Measurements from ENCODE around the gene PARD3B. TPM values are rescaled to one million over a fixed set of nuclear protein-coding genes. Genes with fewer than 3 reads are reported as not detected.

The PARD3B gene
- total RNA-seq, 4 donors from 2014 or later, result 21.8 to 85.6 (median 36.1) TPM

DNA sequence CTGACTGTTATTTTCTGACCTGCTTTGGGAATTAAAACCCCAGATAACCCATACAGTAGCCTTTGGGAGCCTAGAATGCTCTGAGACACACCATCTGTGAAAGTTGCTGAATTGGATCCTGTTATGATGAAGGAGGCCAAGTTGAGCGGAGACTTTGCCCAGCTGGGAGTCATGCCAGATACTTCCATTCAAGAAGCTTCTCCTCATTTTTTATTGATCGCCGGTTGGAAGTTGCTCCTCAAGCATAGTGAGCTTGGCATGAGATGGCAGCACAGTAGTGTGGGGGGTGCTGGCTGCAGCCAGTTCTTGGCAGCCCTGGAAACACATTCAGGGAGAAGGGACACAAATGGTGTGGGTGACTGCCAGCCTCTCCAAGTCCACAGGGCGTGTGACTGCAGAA, 866.3 kb downstream of the PARD3B start:
- no peaks in the 10 kb centered on the region for H3K27me3 ChIP-seq
- DNase-seq, result no peak
- H3K4me3 ChIP-seq, result no peak overlapping the region
- intact Hi-C loops (cut with DNase I; ENCODE audit: low total_unique reads), result no loop called here
- peaks cover 0 to 12% of the 10 kb centered on the region in 2 donors for H3K4me1 ChIP-seq
- no peak for TF ChIP-seq POLR2A (IDR thresholded peaks at IDR 0.05)
- TF ChIP-seq, protein P1, sequence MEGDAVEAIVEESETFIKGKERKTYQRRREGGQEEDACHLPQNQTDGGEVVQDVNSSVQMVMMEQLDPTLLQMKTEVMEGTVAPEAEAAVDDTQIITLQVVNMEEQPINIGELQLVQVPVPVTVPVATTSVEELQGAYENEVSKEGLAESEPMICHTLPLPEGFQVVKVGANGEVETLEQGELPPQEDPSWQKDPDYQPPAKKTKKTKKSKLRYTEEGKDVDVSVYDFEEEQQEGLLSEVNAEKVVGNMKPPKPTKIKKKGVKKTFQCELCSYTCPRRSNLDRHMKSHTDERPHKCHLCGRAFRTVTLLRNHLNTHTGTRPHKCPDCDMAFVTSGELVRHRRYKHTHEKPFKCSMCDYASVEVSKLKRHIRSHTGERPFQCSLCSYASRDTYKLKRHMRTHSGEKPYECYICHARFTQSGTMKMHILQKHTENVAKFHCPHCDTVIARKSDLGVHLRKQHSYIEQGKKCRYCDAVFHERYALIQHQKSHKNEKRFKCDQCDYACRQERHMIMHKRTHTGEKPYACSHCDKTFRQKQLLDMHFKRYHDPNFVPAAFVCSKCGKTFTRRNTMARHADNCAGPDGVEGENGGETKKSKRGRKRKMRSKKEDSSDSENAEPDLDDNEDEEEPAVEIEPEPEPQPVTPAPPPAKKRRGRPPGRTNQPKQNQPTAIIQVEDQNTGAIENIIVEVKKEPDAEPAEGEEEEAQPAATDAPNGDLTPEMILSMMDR (IDR thresholded peaks at IDR 0.05), result no peak
- no peaks in the 10 kb centered on the region for H3K36me3 ChIP-seq
- H3K27ac ChIP-seq, result no peak overlapping the region
- H3K9me3 ChIP-seq, result no peaks in the 10 kb centered on the region

DNA sequence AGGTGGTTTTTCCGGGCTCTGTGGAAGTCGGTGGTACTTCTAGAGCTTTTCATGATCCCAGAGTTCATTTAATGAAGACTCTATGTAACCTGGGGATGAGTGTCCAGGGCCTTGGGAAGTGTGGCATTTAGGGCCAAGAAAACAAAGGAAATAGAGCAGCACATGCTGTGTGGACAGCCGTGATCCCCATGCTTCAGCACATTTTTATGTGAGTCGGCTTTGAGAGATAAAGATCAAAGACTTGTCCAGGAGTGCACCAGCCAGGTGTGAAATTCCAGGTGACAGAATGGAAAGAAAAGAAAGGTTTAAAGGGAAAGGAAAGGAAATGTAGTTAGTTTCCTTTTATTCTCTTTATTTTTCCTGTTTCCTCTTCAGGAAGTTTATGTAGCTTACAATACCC, 879.1 kb downstream of the PARD3B start:
- no peaks in the 10 kb centered on the region for H3K27me3 ChIP-seq
- H3K4me3 ChIP-seq, result no peak overlapping the region
- H3K9me3 ChIP-seq, result no peaks in the 10 kb centered on the region
- H3K36me3 ChIP-seq, result no peaks in the 10 kb centered on the region
- no peak overlapping the region for H3K27ac ChIP-seq
- DNase-seq, result no peak
- TF ChIP-seq, protein P1 (IDR thresholded peaks at IDR 0.05), result no peak
- no peak for TF ChIP-seq POLR2A (IDR thresholded peaks at IDR 0.05)
- intact Hi-C loops (cut with DNase I; ENCODE audit: low total_unique reads), result no loop called here
- H3K4me1 ChIP-seq, result no peaks in the 10 kb centered on the region

DNA sequence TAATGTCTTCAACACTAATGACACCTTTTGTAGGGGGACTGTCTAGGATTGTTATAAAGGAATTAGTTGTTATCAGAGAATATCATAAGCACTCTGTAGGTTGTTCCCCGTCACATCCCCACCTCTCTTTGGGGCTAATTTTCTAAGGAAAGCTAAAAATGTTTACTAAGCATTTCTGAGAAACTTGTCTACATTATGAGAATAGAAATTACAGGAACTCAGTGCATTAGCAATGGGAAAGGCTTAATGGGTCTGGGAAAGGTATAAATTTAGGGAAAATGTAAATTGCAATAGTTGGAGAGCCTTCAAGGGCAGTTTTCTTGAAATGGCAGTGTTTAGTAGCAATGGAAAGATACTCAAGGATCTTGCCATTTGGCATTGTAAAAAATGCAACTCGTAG, 879.8 kb downstream of the PARD3B start:
- no peaks in the 10 kb centered on the region for H3K9me3 ChIP-seq
- no peaks in the 10 kb centered on the region for H3K27me3 ChIP-seq
- intact Hi-C loops (cut with DNase I; ENCODE audit: low total_unique reads), result no loop called here
- H3K36me3 ChIP-seq, result no peaks in the 10 kb centered on the region
- no peak overlapping the region for H3K4me3 ChIP-seq
- no peaks in the 10 kb centered on the region for H3K4me1 ChIP-seq
- no peak for DNase-seq
- TF ChIP-seq, protein P1 (IDR thresholded peaks at IDR 0.05), result no peak
- TF ChIP-seq POLR2A (IDR thresholded peaks at IDR 0.05), result no peak
- H3K27ac ChIP-seq, result no peak overlapping the region

DNA sequence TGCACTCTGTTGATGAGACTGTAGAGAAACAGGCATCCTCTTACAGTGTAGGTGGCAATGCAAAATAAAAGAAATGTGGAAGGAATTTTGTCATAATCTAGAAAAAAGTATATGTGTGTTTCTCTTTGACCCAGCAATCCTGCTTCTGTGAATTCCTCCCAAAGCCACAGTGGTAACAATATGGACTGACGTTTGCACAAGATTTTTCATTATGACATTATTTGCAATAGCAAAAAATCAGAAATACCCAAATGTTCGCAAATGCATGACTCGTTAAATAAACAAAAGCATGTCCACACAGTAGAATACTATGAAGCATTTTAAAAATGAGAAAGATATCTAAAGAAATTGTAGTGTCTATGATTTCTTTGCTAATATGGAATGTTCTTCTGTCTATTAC, 881.8 kb downstream of the PARD3B start:
- no peaks in the 10 kb centered on the region for H3K36me3 ChIP-seq
- DNase-seq, result no peak
- H3K27me3 ChIP-seq, result no peaks in the 10 kb centered on the region
- H3K27ac ChIP-seq, result no peak overlapping the region
- H3K9me3 ChIP-seq, result no peaks in the 10 kb centered on the region
- no peak overlapping the region for H3K4me3 ChIP-seq
- no peak for TF ChIP-seq POLR2A (IDR thresholded peaks at IDR 0.05)
- TF ChIP-seq, protein P1 (IDR thresholded peaks at IDR 0.05), result no peak
- intact Hi-C loops (cut with DNase I; ENCODE audit: low total_unique reads), result no loop called here
- no peaks in the 10 kb centered on the region for H3K4me1 ChIP-seq

DNA sequence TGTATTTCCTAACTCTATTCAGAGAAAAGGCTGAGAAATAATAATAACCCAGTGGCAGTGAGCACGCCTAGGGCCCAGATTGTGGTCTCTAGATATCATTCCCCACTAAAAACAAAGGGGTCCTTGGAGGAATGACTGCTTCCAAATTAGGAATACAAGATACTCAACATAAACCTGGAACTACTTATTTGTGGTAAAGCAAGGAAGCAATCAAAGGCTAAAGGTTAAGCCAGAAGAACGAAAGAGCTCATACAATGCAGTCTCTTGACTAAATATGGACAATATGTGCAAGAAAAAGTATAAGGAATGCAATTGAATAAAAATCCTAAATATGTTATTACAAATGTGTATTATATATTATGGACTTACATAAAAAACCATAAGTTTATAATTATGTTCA, 883.5 kb downstream of the PARD3B start:
- Histone ChIP-seq H3K36me3 (no peaks in the 10 kb centered on the region), H3K9me3 (no peaks in the 10 kb centered on the region), H3K4me3 (no peak overlapping the region), H3K27me3 (no peaks in the 10 kb centered on the region), H3K27ac (no peak overlapping the region), H3K4me1 (no peaks in the 10 kb centered on the region)
- intact Hi-C loops (cut with DNase I; ENCODE audit: low total_unique reads), result no loop called here
- TF ChIP-seq POLR2A (IDR thresholded peaks at IDR 0.05), result no peak
- TF ChIP-seq, protein P1 (IDR thresholded peaks at IDR 0.05), result no peak
- no peak for DNase-seq
